VCaP (cell line): ENCODE measurements around the gene MT1H.
A peak's percentile ranks its signal among the peaks of the same experiment; 100 is the strongest.
"Not testable (repeated sequence)": the region's sequence is repeated elsewhere in the genome, so short reads cannot be mapped to it uniquely, and the experiment has no call there.

Experiments used
- H3K27ac ChIP-seq: fragments of 450-650 bp; 2 replicates; pipeline ENCODE4 v1.5.1; 2017
- TF ChIP-seq, protein P1 (sequence below): fragments of 450-650 bp; conservative IDR thresholded peaks from 2 replicates; pipeline ENCODE4 v1.5.1; 2017; ENCODE audit warnings: mild to moderate bottlenecking, moderate library complexity

MT1H gene

DNA sequence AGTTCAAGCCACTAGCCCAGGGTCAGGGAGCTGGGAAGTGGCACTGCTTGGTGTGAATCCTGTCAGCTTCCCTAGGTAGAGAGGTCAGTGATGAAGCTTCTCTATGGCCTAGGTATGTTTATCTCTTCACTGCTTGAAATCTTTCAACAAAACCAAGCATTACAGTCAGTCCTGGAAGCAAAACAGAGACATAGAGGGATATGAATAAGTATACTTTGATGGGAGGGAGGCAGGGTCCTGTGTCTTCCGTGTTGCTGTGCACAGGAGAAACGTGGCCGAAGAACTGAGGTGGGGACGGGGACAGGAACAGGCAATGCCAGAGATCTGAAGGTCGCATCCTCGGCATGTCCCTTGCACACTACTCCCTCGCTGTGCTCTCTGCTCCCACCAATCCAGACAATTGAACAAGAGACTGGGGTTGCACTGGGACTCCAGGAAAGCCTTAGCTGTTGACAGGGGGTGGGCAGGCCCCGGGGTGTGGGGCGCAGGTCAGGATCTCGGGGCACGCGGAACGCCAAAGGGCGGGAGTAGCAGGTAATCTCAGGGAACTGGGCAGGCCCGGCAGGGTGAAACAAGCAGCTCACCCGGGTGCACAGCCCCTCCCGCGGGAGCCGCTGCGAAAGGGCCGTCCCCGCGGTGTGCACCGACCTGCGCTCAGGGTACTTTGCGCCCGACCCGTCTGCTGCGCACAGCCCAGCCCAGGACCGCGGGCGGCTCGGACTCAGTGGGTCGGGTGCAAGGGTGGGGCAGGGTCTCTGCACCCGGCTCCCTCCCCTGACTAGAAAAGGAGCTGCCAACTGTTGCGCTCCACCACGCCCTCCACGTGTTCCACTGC lies at the start of gene MT1H:
Gene MT1H, plus strand, starts transcription at position 810 of the 835 bp plus-strand sequence. CDS start 71 bp downstream, outside the sequence.
- TF ChIP-seq, protein P1, sequence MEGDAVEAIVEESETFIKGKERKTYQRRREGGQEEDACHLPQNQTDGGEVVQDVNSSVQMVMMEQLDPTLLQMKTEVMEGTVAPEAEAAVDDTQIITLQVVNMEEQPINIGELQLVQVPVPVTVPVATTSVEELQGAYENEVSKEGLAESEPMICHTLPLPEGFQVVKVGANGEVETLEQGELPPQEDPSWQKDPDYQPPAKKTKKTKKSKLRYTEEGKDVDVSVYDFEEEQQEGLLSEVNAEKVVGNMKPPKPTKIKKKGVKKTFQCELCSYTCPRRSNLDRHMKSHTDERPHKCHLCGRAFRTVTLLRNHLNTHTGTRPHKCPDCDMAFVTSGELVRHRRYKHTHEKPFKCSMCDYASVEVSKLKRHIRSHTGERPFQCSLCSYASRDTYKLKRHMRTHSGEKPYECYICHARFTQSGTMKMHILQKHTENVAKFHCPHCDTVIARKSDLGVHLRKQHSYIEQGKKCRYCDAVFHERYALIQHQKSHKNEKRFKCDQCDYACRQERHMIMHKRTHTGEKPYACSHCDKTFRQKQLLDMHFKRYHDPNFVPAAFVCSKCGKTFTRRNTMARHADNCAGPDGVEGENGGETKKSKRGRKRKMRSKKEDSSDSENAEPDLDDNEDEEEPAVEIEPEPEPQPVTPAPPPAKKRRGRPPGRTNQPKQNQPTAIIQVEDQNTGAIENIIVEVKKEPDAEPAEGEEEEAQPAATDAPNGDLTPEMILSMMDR = no peak
- H3K27ac ChIP-seq = no peak within 1 kb of the TSS

DNA sequence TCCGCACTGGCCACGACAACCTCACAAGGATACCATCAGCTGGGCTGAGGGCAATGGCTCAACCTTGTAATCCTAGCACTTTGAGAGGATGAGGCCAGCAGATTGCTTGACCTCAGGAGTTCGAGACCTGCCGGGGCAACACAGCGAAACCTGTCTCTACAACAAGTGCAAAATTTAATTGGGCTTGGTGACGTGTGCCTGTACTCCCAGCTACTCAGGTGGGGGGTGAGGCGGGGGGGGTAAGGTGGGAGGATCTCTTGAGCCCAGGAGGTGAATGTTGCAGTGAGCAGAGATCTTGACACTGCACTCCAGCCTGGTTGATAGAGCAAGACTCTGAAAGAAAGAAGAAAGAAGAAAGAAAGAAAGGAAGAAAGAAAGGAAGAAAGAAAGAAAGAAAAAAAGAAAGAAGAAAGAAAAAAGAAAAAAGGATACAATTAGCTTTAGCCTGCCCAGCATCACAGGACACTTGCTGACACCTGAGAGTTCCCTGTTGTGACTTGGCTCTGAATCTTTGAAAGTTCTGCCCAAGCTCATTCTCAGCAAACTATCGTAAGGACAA lies 49.2 kb upstream of the MT1H start:
- TF ChIP-seq, protein P1 = no peak
- H3K27ac ChIP-seq = no peak overlapping the region

DNA sequence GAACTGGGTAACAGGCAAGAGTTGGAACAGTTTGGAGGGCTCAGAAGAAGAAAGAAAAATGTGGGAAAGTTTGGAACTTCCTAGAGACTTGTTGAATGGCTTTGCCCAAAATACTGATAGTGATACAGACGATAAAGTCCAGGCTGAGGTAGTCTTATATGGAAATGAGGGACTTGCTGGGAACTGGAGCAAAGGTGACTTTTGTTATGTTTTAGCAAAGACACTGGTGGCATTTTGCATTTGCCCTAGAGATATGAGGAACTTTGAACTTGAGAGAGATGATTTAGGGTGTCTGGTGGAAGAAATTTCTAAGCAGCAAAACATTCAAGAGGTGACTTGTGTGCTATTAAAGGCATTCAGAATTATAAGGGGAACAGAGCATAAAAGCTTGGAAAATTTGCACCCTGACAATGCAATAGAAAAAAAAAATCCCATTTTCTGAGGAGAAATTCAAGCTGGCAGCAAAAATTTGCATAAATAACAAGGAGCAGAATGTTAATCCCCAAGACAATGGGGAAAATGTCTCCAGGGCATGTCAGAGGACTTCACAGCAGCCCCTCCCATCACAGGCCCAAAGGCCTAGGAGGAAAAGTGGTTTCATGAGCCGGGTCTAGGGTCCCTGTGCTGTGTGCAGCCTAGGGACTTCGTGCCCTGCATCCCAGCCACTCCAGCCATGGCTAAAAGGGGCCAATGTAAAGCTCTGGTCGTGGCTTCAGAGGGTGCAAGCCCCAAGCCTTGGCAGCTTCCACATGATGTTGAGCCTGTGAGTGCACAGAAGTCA lies 47.8 kb upstream of the MT1H start:
- H3K27ac ChIP-seq = not testable (repeated sequence)

DNA sequence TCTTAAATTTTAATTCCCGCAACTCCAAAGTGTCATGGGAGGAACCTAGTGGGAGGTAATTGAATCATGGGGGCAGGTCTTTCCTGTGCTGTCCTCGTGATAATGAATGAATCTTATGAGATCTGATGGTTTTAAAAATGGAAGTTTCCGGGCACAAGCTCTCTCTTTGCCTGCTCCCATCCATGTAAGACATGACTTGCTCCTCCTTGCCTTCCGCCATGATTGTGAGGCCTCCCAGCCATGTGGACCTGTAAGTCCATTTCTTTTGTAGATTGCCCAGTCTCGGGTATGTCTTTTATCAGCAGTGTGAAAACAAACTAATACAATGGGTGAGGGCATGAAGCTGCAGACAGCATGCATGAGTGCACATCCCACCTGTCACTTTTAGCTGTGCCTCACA lies 46.4 kb upstream of the MT1H start:
- not testable (repeated sequence) for H3K27ac ChIP-seq

DNA sequence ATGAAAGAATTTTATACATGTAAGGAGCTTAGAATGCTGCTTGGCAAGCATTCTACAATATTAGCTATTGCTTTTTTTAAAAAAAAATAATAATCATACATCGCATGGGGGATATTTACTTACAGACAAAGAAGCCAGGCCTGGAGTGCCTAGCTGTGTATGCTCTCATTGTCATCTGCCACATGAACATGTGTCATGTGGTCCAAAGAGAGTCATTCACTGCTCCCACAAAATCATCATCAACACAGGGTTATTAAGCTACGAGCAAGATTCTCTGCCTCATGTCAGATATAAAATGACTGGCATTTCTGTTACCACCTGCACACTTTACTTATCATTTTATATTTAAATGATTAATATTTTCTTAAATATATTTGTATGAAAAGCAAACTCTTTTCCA lies 46.0 kb upstream of the MT1H start:
- H3K27ac ChIP-seq = no peak overlapping the region
- TF ChIP-seq, protein P1 = no peak

DNA sequence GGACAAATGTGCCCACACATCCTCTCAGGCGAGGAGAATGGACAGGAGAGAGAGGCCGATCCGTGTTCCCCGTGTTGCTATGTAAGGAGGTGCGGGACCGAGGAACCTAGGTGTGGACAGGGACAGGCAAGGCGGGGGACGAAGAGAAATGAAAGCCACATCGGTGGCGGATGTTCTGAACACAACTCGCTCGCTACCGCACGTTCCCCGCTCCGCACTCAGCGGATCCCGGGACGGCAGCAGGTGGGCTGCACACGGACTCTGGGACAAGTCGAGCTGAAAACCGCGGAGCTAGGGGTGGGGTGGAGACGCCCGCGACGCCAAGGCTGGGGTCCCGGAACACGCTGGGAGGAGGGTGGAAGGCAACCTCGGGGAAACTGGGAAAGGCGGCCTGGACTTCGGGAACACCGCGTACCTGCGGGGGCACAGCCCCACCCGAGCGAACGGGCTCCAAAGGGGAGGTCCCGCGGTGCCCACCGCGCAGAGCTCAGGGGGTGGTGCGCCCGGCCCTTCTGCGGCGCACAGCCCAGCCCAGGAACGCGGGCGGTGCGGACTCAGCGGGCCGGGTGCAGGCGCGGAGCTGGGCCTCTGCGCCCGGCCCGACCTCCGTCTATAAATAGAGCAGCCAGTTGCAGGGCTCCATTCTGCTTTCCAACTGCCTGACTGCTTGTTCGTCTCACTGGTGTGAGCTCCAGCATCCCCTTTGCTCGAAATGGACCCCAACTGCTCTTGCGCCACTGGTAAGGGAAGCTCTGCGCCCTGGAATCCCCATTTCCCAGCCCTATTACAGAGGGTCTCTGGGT lies 44.3 kb upstream of the MT1H start, which contains the start of gene MT1E:
Gene MT1E, plus strand, starts transcription at position 642 of the 803 bp plus-strand sequence. Its CDS starts 71 bp downstream, at position 713.
- H3K27ac ChIP-seq = peak within 1 kb of the TSS; percentile 70
- TF ChIP-seq, protein P1 = no peak

DNA sequence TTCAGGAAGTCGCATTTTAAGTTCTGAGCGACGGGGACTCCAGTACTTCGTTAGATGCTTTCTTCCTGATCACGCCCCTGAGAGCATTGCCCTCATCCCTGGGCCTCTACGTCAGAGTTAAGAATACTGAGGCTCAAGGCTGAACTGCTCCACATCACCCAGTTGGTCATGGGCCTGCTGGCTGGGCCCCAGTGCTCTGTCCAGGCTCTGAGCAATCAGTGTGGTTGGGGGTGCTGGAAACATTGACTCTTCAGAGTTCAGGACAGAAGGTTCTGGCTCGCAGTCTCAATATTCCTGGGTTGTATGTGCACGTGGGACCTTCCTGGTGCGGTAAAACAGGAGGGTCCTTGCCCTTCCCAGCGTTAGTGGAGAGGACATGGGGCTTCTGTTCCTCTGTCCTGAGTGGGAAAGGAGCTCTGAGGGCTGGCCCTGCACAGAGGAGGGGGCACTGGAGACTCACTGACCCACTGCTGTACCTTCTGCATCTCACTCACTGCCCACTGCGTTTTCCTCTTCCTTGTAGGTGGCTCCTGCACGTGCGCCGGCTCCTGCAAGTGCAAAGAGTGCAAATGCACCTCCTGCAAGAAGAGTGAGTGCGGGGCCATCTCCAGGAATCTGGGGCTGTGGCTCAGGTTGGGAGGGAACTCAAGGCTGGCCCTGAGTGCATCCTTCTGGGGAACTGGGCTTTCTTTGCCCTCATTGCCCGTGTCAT lies 43.5 kb upstream of the MT1H start:
- peak overlapping the region; percentile 70 for H3K27ac ChIP-seq

More for the DNA sequence above, 43.5 kb upstream of the MT1H start:
- TF ChIP-seq, protein P1 = no peak
